Upper lobe of left lung (tissue), 4 donors: ENCODE data around the gene GRB10.

Source experiments
- EP300 ChIP-seq, 4 donors: sonication (generic); formaldehyde crosslinking; IDR thresholded peaks; one replicate each; pipeline ENCODE4 v1.5.1; 2017; ENCODE audit warnings: antibody characterized with exemption in 4 of 4, control low read depth in 2 of 4
- POLR2A ChIP-seq, 4 donors: fragments of 450-650 bp; IDR thresholded peaks; one replicate each; pipeline ENCODE4 v1.5.1; 2016 to 2017; ENCODE audit warnings: antibody characterized with exemption in 4 of 4, mild to moderate bottlenecking in 2 of 4
- POLR2AphosphoS5 ChIP-seq, 2 donors: sonication (generic); formaldehyde crosslinking; IDR thresholded peaks; one replicate each; pipeline ENCODE4 v1.5.1; 2017; ENCODE audit warnings: antibody characterized with exemption in 2 of 2
- TF ChIP-seq, protein P1 (sequence below), 6 experiments: fragments of 450-650 bp in 4 of 6; fragments of 200-600 bp in 2 of 6; sonication (generic) in 2 of 6; IDR thresholded peaks; one replicate each; pipeline ENCODE4 v1.5.1; 2016 to 2019; ENCODE audit warnings: antibody characterized with exemption in 6 of 6

DNA sequence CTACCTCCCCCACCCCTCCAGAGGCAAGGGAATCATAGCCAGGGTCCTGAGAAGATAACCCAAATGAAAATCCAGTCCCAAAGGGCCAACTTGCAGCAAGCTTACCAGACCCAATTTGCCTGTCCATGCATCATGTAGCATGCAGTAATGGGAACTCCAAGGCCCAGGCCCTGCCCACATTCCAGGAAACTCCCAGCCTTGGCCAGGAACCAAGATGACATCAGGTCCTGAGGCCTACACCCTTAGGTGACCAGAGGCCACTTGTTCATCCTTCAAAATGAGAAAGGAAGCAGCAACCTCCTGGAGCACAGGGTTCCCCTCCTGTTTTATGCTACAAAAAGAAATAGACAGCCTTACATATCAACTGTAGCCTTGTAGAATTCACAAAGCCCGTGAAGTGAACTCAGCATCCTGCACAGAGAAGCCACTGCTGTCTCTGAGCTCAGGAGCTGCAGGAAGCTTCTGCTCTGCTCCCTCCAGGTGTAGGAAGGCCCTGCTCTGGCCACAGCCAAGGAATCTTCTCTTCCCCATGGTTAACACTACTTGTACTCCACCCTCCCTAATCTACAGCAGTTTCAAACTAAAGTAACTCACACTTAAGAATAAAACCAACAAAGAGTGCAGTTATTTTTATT, 30.3 kb upstream of the GRB10 start:
- TF ChIP-seq, protein P1, sequence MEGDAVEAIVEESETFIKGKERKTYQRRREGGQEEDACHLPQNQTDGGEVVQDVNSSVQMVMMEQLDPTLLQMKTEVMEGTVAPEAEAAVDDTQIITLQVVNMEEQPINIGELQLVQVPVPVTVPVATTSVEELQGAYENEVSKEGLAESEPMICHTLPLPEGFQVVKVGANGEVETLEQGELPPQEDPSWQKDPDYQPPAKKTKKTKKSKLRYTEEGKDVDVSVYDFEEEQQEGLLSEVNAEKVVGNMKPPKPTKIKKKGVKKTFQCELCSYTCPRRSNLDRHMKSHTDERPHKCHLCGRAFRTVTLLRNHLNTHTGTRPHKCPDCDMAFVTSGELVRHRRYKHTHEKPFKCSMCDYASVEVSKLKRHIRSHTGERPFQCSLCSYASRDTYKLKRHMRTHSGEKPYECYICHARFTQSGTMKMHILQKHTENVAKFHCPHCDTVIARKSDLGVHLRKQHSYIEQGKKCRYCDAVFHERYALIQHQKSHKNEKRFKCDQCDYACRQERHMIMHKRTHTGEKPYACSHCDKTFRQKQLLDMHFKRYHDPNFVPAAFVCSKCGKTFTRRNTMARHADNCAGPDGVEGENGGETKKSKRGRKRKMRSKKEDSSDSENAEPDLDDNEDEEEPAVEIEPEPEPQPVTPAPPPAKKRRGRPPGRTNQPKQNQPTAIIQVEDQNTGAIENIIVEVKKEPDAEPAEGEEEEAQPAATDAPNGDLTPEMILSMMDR (IDR thresholded peaks at IDR 0.05): no peak
- TF ChIP-seq POLR2A (IDR thresholded peaks at IDR 0.05) (no peak), POLR2AphosphoS5 (IDR thresholded peaks at IDR 0.05) (peak in 1 of 2 donors; percentile 46), EP300 (IDR thresholded peaks at IDR 0.05) (peak in 1 of 4 donors; percentile 47)
